Stomach smooth muscle (tissue), 2 donors: Measurements from ENCODE around the gene OR52E6.

Experiments used
- H3K27ac ChIP-seq: one replicate; pipeline ENCODE4 v1.7.0; 2013; ENCODE audit warnings: mild to moderate bottlenecking, low read length, inconsistent platforms
- H3K27me3 ChIP-seq, 2 donors: one replicate each; pipeline ENCODE4 v1.7.0; 2013; ENCODE audit warnings: low read length in 2 of 2; ENCODE audit not compliant: insufficient read depth in 2 of 2, control insufficient read depth in 1 of 2
- H3K36me3 ChIP-seq, 2 donors: one replicate each; pipeline ENCODE4 v1.7.0; 2013; ENCODE audit warnings: low read length in 2 of 2; ENCODE audit not compliant: control insufficient read depth in 2 of 2, insufficient read depth in 2 of 2
- H3K4me1 ChIP-seq: one replicate; pipeline ENCODE4 v1.7.0; 2013; ENCODE audit warnings: low read length; ENCODE audit not compliant: control insufficient read depth, insufficient read depth
- H3K4me3 ChIP-seq, 2 donors: one replicate each; pipeline ENCODE4 v1.7.0; 2013; ENCODE audit warnings: low read length in 2 of 2
- H3K9ac ChIP-seq, 2 donors: one replicate each; pipeline ENCODE4 v1.7.0; 2013; ENCODE audit warnings: low read length in 2 of 2, mild to moderate bottlenecking in 1 of 2
- H3K9me3 ChIP-seq, 2 donors: one replicate each; pipeline ENCODE4 v1.7.0; 2013; ENCODE audit warnings: low read length in 2 of 2; ENCODE audit not compliant: control insufficient read depth in 2 of 2
- donor health status: healthy.
- donor health status: Pancreatic carcinoma.

Gene OR52E6

GRCh38 chr11:5803982-5804381 is 37.7 kb downstream of the OR52E6 start:
- Histone ChIP-seq H3K9ac (no peak overlapping the region), H3K36me3 (no peaks in the 10 kb centered on the region), H3K9me3 (no peaks in the 10 kb centered on the region), H3K4me3 (no peak overlapping the region), H3K27ac (no peak overlapping the region), H3K27me3 (peaks cover 3 to 4% of the 10 kb centered on the region in 2 donors), H3K4me1 (peaks cover 5% of the 10 kb centered on the region)

DNA sequence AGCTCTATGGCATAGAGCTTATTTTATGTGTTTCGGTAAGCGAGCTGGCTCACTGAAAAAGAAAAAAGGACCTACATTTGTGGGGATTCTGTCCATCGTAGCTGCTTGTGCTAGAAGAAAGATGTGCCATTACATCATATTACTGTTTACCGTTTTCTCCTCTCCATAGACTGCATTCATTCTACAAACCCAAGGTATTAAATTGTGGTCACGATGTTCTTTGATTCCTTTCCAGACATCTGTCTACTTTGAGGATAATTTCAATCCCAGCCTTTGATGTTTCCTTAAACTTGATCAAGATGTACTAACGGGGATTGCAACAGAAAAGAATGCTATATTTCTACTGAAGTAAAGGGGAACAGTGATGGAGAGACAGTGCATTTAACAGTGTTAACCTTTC is 45.2 kb downstream of the OR52E6 start:
- Histone ChIP-seq H3K36me3 (no peaks in the 10 kb centered on the region), H3K27ac (no peak overlapping the region), H3K9me3 (no peaks in the 10 kb centered on the region), H3K4me1 (no peaks in the 10 kb centered on the region), H3K27me3 (no peaks in the 10 kb centered on the region), H3K9ac (no peak overlapping the region), H3K4me3 (no peak overlapping the region)

GRCh38 chr11:5791165-5791564 is 50.5 kb downstream of the OR52E6 start, which contains the start of gene OR52N1:
OR52N1 (minus strand) TSS chr11:5791265; CDS start chr11:5788816, 2,449 bp downstream.
- Histone ChIP-seq H3K27ac (no peak within 1 kb of the TSS), H3K36me3 (no peaks in the 10 kb centered on the region), H3K27me3 (no peaks in the 10 kb centered on the region), H3K9me3 (no peaks in the 10 kb centered on the region), H3K4me1 (no peaks in the 10 kb centered on the region), H3K4me3 (no peak within 1 kb of the TSS), H3K9ac (no peak within 1 kb of the TSS)
